GM19397 (cell line): Measurements from ENCODE around the gene OR14A16.

Source experiments
- ATAC-seq: cut with Tn5 transposase; IDR thresholded peaks from one replicate; pipeline ENCODE4 v1.9.1; 2021; ENCODE audit warnings: mild to moderate bottlenecking, moderate library complexity; ENCODE audit not compliant: unreplicated experiment

The OR14A16 gene

GRCh38 chr1:247769603-247770002, 54.3 kb downstream of the OR14A16 start:
- no peak for ATAC-seq
